SK-N-DZ (cell line): ENCODE measurements around the gene DIAPH2.

Source experiments
- DNase-seq: peaks from one replicate; pipeline ENCODE4 v3.0.0-alpha.2; 2015; ENCODE audit warnings: low spot score

DIAPH2 gene

GRCh38 chrX:97306771-97307470 lies 622.3 kb downstream of the DIAPH2 start:
- DNase-seq: no peak

GRCh38 chrX:97308171-97308570 lies 623.5 kb downstream of the DIAPH2 start:
- DNase-seq: no peak

- no peak for DNase-seq
Measured at GRCh38 chrX:97309487-97310116, 625.0 kb downstream of the DIAPH2 start.

- no peak for DNase-seq
Measured at GRCh38 chrX:97310373-97310772, 625.7 kb downstream of the DIAPH2 start.

GRCh38 chrX:97311066-97311778 lies 626.6 kb downstream of the DIAPH2 start:
- DNase-seq: no peak

- DNase-seq: no peak
Measured at GRCh38 chrX:97314345-97314744, 629.7 kb downstream of the DIAPH2 start.

- DNase-seq: no peak
Measured at GRCh38 chrX:97315939-97316338, 631.3 kb downstream of the DIAPH2 start.

GRCh38 chrX:97320305-97320704 lies 635.7 kb downstream of the DIAPH2 start:
- no peak for DNase-seq

- DNase-seq: no peak
Measured at GRCh38 chrX:97322401-97322800, 637.8 kb downstream of the DIAPH2 start.

GRCh38 chrX:97326456-97326855 lies 641.8 kb downstream of the DIAPH2 start:
- DNase-seq: no peak

- DNase-seq: no peak
Measured at GRCh38 chrX:97328853-97329390, 644.3 kb downstream of the DIAPH2 start.

GRCh38 chrX:97330151-97330550 lies 645.5 kb downstream of the DIAPH2 start:
- DNase-seq: no peak

GRCh38 chrX:97332963-97333362 lies 648.3 kb downstream of the DIAPH2 start:
- DNase-seq: no peak

- no peak for DNase-seq
Measured at GRCh38 chrX:97334850-97335249, 650.2 kb downstream of the DIAPH2 start.

GRCh38 chrX:97344724-97345123 lies 660.1 kb downstream of the DIAPH2 start:
- DNase-seq: no peak

- DNase-seq: no peak
Measured at GRCh38 chrX:97358941-97359340, 674.3 kb downstream of the DIAPH2 start.

GRCh38 chrX:97363843-97364242 lies 679.2 kb downstream of the DIAPH2 start:
- DNase-seq: no peak

GRCh38 chrX:97366237-97366636 lies 681.6 kb downstream of the DIAPH2 start:
- DNase-seq: no peak

GRCh38 chrX:97367125-97367524 lies 682.5 kb downstream of the DIAPH2 start:
- DNase-seq: no peak

- DNase-seq: no peak
Measured at GRCh38 chrX:97369947-97370346, 685.3 kb downstream of the DIAPH2 start.

GRCh38 chrX:97372001-97372766 lies 687.5 kb downstream of the DIAPH2 start:
- DNase-seq: no peak

- DNase-seq: no peak
Measured at GRCh38 chrX:97374266-97374665, 689.6 kb downstream of the DIAPH2 start.
